Raji (cell line): Measurements from ENCODE around the gene NDST4.

ENCODE experiments used
- POLR2A ChIP-seq: IDR thresholded peaks from 2 replicates; pipeline ENCODE4 v1.6.1; 2011; ENCODE audit warnings: low read depth, low read length, control low read depth; ENCODE audit not compliant: insufficient read depth

NDST4 gene

GRCh38 chr4:114874321-114874720 is 239.1 kb downstream of the NDST4 start:
- no peak for TF ChIP-seq POLR2A

- TF ChIP-seq POLR2A = no peak
Measured at GRCh38 chr4:114870987-114871386, 242.4 kb downstream of the NDST4 start.

GRCh38 chr4:114866901-114867670 is 246.3 kb downstream of the NDST4 start:
- TF ChIP-seq POLR2A = no peak

- no peak for TF ChIP-seq POLR2A
Measured at GRCh38 chr4:114864060-114864459, 249.4 kb downstream of the NDST4 start.

- TF ChIP-seq POLR2A = no peak
Measured at GRCh38 chr4:114860786-114861185, 252.6 kb downstream of the NDST4 start.

GRCh38 chr4:114857831-114858230 is 255.6 kb downstream of the NDST4 start:
- no peak for TF ChIP-seq POLR2A

GRCh38 chr4:114839986-114840385 is 273.4 kb downstream of the NDST4 start:
- no peak for TF ChIP-seq POLR2A

GRCh38 chr4:114830628-114831027 is 282.8 kb downstream of the NDST4 start:
- TF ChIP-seq POLR2A = no peak

GRCh38 chr4:114827651-114828050 is 285.8 kb downstream of the NDST4 start:
- no peak for TF ChIP-seq POLR2A

GRCh38 chr4:114815760-114816159 is 297.7 kb downstream of the NDST4 start:
- no peak for TF ChIP-seq POLR2A

- TF ChIP-seq POLR2A = no peak
Measured at GRCh38 chr4:114813961-114814360, 299.5 kb downstream of the NDST4 start.

GRCh38 chr4:114811564-114812301 is 301.7 kb downstream of the NDST4 start:
- TF ChIP-seq POLR2A = no peak

GRCh38 chr4:114807759-114808404 is 305.5 kb downstream of the NDST4 start:
- TF ChIP-seq POLR2A = no peak

- TF ChIP-seq POLR2A = no peak
Measured at GRCh38 chr4:114807357-114807756, 306.1 kb downstream of the NDST4 start.

- TF ChIP-seq POLR2A = no peak
Measured at GRCh38 chr4:114791976-114792375, 321.4 kb downstream of the NDST4 start.

GRCh38 chr4:114785570-114785969 is 327.9 kb downstream of the NDST4 start:
- TF ChIP-seq POLR2A = no peak
